Measurements from ENCODE around the gene CCNY.
"Not testable (repeated sequence)": the region's sequence is repeated elsewhere in the genome, so short reads cannot be mapped to it uniquely, and the experiment has no call there.

Gene CCNY

GRCh38 chr10:35387768-35388167 lies 51.5 kb downstream of the CCNY start:
- no peak for DNase-seq

GRCh38 chr10:35388197-35388596 lies 51.9 kb downstream of the CCNY start:
- no peak for DNase-seq

- no peak for DNase-seq
Observed at GRCh38 chr10:35388682-35389081, 52.4 kb downstream of the CCNY start.

DNA sequence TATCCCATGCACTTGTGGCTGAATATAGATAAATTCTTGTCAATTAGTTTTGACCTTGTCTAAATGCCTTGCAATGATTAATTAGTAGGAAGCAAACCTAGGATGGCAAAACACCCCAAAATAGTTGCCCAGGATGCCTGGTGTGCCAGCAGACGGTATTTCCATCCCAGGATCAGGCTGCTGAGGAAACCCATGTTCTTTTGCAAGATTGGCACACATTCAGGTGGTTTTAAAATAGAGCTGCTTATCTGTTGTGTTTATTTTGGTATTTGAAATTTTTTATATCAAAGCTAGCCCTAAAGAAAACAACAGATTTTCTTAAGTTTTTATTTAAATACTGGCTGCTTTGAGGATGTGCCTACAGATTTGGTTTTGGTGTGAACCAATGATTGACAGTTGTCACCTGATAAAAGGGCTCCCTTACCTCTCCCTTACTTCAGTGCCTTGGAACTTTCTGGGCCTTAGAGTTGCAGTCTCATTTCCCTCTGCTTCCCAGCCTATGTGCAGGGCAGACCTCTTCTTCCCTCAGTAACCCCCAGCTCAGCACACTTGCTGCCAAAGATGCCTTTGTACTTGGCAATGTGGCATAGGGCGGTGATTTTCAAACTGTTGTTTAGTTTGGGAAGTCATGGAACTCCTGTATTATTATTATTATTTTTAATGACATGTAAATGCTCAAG lies 54.0 kb downstream of the CCNY start:
- DNase-seq, result no peak

GRCh38 chr10:35390843-35391152 lies 54.5 kb downstream of the CCNY start:
- DNase-seq, result no peak

DNA sequence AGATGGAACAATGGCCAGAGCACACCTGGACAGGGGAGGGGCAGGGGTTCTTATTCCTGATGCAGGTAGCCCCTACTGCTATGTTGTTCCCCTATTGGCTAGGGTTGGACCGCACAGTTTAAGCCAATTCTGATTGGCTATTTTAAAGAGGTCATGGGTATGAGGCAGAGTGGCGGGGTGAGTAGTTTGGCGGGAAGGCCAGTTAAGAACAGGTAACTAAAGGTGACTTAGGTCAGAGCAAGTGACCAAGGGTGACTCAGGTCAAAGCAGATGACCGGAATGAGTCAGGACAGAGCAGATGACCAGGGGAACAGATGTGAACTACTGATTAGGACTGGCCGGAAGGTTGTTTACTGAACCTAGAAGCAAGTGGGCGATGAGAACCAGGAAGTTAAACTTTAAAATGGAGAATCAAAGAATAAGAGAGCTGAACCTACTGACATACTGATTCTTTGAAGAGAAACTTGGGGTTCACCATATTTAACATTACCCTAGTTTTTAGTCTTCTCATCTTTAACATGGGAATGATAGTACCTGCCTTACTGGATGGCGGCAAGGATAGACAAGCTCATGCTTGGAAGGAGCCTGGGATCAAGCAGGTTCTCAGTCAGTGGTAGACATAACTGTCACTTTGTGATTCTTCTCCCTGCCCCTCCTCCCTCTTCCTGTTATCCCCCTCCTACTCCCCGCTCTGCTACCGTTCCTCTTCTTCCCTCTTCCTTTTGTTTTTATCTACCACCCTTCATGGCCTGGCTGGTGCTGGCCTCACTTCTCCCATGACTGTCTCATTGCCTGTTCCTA lies 55.0 kb downstream of the CCNY start:
- DNase-seq, result no peak

- no peak for DNase-seq
Observed at GRCh38 chr10:35391954-35392262, 55.6 kb downstream of the CCNY start.

GRCh38 chr10:35392482-35393228 lies 56.3 kb downstream of the CCNY start:
- no peak for DNase-seq

GRCh38 chr10:35394411-35394851 lies 58.1 kb downstream of the CCNY start:
- no peak for DNase-seq

DNA sequence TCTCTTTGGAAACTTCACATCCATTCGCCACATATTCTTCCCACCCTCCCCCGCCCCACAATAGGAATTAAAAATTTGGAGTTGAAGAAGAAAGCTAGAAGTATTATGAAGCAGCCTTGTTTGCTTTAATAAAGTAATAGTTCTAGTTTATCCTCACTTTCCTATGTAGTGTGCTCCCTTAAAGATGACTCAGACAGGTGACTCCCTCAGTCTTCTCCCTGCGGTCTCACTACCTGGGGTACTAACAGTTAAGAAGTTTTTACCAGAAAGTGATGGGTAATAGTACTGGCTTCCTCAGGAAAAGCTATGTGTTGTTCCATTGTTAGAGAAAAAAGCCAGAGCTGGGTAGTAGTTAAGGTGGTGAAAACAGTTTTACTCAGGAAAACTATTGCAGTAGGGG lies 58.6 kb downstream of the CCNY start:
- DNase-seq, result no peak

- no peak for DNase-seq
Observed at GRCh38 chr10:35396560-35397434, 60.5 kb downstream of the CCNY start.

DNA sequence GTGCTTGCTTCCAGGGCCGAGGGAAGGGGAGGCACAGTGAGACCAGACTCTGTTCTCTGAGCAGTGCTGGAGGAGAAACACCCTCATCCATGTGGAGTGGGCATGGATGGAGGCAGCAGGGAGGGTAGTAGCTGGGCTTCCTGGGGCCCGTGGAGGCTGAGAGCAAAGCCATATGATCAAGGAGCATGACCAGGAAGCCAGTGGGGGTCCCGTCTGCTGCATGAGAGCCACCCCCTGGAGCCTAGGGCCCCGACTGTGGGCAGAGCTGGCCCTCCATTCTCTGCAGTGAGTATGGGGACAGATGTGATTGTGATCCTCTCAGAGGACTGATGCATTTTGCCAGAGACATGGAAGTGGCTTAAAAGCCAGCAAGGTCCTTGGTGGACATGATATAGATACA lies 61.6 kb downstream of the CCNY start:
- no peak for DNase-seq

DNA sequence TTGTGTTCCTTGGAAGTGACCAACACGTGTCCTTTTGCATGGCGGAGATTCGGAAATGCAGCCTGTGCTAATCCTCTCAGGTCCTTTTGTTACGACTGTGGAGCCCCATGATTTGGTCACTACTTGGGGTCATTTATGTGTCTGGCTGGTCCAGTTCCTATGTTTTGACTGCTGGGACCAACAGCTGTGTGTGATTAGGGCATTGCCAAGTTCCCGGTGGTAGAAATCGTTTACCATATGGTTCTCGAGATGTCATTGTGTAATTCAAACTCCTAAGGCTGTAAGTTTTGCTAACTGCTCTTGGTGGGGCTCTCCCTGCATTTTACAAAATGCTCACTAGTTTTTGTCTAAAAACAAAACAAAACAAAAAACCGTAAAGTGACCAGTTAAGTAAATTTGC lies 62.0 kb downstream of the CCNY start:
- DNase-seq, result no peak

DNA sequence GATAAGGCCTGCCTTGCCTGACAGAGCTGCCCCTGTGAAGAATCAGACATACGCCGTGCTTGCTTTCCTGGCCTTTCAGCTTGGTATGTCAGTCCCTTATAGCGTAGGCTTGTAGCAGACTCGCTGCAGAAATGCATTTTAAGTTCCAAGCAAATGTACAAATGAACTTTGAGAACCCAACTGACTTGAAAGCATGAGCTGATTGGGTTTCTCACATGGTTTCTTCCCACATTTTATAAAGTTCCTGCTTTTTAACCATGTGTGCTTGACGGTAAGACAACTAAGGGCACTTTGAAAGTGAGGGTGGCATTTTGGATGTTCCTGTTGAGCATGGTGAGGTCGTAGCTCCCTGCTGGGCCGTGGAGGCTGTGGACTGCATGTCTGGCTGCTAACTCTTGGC lies 62.6 kb downstream of the CCNY start:
- DNase-seq, result no peak

GRCh38 chr10:35399414-35400009 lies 63.2 kb downstream of the CCNY start:
- no peak for DNase-seq

DNA sequence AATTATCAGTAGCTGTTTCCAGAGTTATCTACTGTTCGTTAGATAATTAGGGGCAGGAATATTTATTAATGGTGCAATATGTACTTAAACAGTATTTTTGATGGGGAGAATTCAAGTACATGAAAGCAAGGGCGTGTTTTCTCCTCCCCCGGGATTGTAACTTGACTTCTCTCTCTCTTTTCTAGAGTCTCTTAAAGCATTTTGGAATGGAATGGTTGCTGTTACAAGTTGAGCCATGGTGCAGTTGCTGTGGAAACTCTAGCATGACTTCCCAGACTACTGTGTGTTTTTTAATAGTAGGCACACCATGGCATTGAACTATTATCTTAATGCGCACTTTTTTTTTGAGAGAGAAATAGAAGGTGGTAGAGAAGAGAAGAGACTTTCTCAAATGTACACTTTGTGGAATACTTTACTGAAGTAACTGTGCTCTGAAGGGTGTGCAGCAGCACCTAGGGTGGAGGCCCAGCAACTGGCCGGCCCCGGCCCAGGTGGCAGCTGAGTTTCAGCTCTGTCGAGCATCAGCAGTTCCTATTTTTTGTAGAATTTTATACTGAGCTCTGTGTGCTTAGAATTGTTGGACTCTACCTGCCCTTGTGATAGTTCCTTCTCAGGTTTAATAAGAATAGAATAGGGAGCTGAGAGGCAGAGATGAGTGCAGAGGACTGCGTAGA lies 64.4 kb downstream of the CCNY start:
- DNase-seq, result no peak

DNA sequence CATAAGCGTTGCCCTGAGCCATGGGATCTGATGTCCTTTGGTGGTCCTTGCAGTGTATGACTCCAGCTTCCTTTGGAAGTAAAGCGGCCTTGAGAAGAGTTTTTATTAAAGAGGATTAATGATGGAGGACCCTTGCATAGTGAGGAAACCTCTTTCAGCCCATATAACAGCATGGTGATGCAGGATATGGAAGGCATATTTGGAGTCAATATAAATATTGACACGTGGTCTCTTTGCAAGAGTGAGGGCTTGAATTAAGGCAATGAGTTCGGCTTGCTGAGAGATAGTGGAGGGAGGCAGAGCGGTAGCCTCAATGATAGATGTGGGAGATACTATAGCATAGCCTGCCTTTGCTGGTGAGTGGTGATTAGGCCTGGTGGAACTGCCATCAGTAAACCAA lies 67.2 kb downstream of the CCNY start:
- DNase-seq, result not testable (repeated sequence)

DNA sequence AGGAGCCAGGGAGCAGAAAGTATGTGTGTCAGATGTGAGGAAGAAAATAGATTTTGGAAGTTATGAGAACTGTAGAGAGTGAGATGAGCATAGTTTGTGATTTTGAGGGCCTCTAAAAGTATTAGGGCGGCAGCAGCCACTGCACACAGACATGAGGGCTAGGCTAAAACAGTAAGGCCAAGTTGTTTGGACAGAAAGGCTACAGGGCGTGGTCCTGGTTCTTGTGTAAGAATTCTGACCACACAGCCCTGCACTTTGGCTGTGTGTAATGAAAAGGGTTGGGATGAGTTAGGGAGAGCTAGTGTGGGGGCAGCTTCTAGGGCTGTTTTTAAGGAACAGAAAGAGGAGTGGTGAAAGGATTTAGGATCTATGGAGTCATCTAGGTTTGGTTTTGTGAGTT lies 67.8 kb downstream of the CCNY start:
- not testable (repeated sequence) for DNase-seq

DNA sequence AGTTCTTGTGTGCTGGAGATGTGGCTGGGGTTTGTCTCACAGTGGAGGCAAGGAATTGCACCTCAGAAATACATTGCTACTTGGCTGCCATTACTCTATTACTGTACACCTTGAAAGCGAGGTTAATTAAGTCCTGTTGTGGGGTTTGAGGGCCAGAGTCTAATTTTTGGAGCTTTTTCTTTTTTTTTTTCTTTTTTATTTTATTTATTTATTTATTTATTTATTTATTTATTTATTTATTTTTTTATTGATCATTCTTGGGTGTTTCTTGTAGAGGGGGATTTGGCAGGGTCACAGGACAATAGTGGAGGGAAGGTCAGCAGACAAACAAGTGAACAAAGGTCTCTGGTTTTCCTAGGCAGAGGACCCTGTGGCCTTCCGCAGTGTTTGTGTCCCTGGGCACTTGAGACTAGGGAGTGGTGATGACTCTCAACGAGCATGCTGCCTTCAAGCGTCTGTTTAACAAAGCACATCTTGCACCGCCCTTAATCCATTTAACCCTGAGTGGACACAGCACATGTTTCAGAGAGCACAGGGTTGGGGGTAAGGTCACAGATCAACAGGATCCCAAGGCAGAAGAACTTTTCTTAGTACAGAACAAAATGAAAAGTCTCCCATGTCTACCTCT lies 69.8 kb downstream of the CCNY start:
- not testable (repeated sequence) for DNase-seq

DNA sequence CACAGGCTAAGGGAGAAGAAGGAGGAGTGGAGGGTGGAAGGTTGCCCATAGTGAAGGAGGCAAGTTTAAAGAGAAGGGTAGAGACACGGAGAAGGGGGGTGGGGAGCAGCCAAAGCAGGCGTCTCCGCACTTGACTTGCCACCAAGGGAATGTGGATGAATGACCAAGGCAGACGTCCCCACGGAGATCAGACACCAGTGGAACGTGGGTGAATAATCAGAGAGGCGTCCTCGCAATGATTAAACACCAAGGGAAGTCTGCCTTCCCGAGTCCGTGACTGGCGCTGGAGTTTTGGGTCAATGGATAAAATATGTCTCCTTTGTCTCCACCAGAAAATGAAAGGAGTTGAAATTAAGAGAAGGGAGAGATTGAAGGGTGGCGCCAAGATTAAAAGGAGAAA lies 71.4 kb downstream of the CCNY start:
- not testable (repeated sequence) for DNase-seq

GRCh38 chr10:35409094-35409582 lies 72.8 kb downstream of the CCNY start:
- DNase-seq, result peak; percentile 9
